Esophagus squamous epithelium (tissue), 5 donors: ENCODE measurements around the gene NTMT2. TPM values are rescaled to one million over a fixed set of nuclear protein-coding genes. Genes with fewer than 3 reads are reported as not detected.
"Not testable (repeated sequence)": the region's sequence is repeated elsewhere in the genome, so short reads cannot be mapped to it uniquely, and the experiment has no call there.

Source experiments
- DNase-seq: peaks from one replicate; lab custom pipeline; 2025; lab: John Stamatoyannopoulos, UW
- H3K27ac ChIP-seq, 4 donors: fragments of 200-600 bp; sonication (generic); one replicate each; pipeline ENCODE4 v1.5.1; 2016 to 2019; ENCODE audit warnings: mild to moderate bottlenecking in 1 of 4
- H3K27me3 ChIP-seq, 4 donors: fragments of 200-600 bp; sonication (generic); 1 replicate in 3 of 4; 2 replicates in 1 of 4; pipeline versions ENCODE4 v1.5.1 to v1.6.0; 2017 to 2021; ENCODE audit warnings: antibody characterized with exemption in 1 of 4
- H3K36me3 ChIP-seq, 3 donors: fragments of 200-600 bp; sonication (generic); one replicate each; pipeline ENCODE4 v1.5.1; 2016 to 2019
- H3K4me1 ChIP-seq, 3 donors: fragments of 200-600 bp; sonication (generic); one replicate each; pipeline ENCODE4 v1.5.1; 2017 to 2019
- H3K4me3 ChIP-seq, 4 donors: fragments of 200-600 bp; sonication (generic); 1 replicate in 3 of 4; 2 replicates in 1 of 4; pipeline ENCODE4 v1.5.1; 2016 to 2019; ENCODE audit warnings: mild to moderate bottlenecking in 2 of 4, moderate library complexity in 1 of 4
- H3K9me3 ChIP-seq, 3 donors: fragments of 200-600 bp; sonication (generic); one replicate each; pipeline ENCODE4 v1.5.1; 2016 to 2019
- CTCF ChIP-seq, 6 experiments: fragments of 450-650 bp in 4 of 6; fragments of 200-600 bp in 2 of 6; sonication (generic) in 2 of 6; IDR thresholded peaks; one replicate each; pipeline ENCODE4 v1.5.1; 2016 to 2019; ENCODE audit warnings: antibody characterized with exemption in 6 of 6, mild to moderate bottlenecking in 4 of 6, moderate library complexity in 4 of 6
- POLR2A ChIP-seq, 4 donors: fragments of 450-650 bp; IDR thresholded peaks; one replicate each; pipeline ENCODE4 v1.6.1; 2017; ENCODE audit warnings: antibody characterized with exemption in 4 of 4, mild to moderate bottlenecking in 4 of 4, moderate library complexity in 3 of 4
- WGBS, 2 donors: methylation state at CpG; one replicate each; pipeline ENCODE4 v1.1.5; 2018; 5-methylcytosine and 5-hydroxymethylcytosine counted together
- intact Hi-C: fragments of 100-400 bp; cut with DNase I; formaldehyde crosslinking; loops from one replicate; pipeline ENCODE4 v1.15.0; 2022
- total RNA-seq, 4 donors: library from RNA; depleted of rRNA; stranded (reverse); fragments of >200 nt; gene quantifications; one replicate each; pipeline ENCODE4 v1.1.0, GENCODE V29; 2016
- donor health status: DM: yes; HTN: yes; CAD: no.

The NTMT2 gene
- total RNA-seq, result not detected

- 36 to 43% methylated on average over 8 of the region's 8 CpGs for WGBS, 2 donors
- intact Hi-C loops, result no loop called here
- no peak for DNase-seq
- H3K36me3 ChIP-seq, result no peaks in the 10 kb centered on the region
- no peak within 1 kb of the TSS for H3K4me3 ChIP-seq
- no peaks in the 10 kb centered on the region for H3K9me3 ChIP-seq
- TF ChIP-seq CTCF (IDR thresholded peaks at IDR 0.05) (no peak), POLR2A (IDR thresholded peaks at IDR 0.05) (no peak)
- H3K27ac ChIP-seq, result no peak within 1 kb of the TSS
- H3K4me1 ChIP-seq, result no peaks in the 10 kb centered on the region
- no peaks in the 10 kb centered on the region for H3K27me3 ChIP-seq
Observed at GRCh38 chr1:170145770-170146676, at the start of gene NTMT2. Gene NTMT2, plus strand, starts transcription at chr1:170145959. Its CDS starts 149 bp downstream, at chr1:170146108.

- H3K36me3 ChIP-seq, result no peaks in the 10 kb centered on the region
- DNase-seq, result no peak
- no peak overlapping the region for H3K27ac ChIP-seq
- H3K4me1 ChIP-seq, result no peaks in the 10 kb centered on the region
- intact Hi-C loops, result no loop called here
- H3K9me3 ChIP-seq, result no peaks in the 10 kb centered on the region
- no peak overlapping the region for H3K4me3 ChIP-seq
- H3K27me3 ChIP-seq, result no peaks in the 10 kb centered on the region
- TF ChIP-seq POLR2A (IDR thresholded peaks at IDR 0.05) (no peak), CTCF (IDR thresholded peaks at IDR 0.05) (no peak)
Observed at GRCh38 chr1:170095976-170096748, 49.6 kb upstream of the NTMT2 start.

GRCh38 chr1:170096806-170097340 lies 48.9 kb upstream of the NTMT2 start:
- no peaks in the 10 kb centered on the region for H3K9me3 ChIP-seq
- intact Hi-C loops, result no loop called here
- no peaks in the 10 kb centered on the region for H3K27me3 ChIP-seq
- TF ChIP-seq POLR2A (IDR thresholded peaks at IDR 0.05), result no peak
- no peak for TF ChIP-seq CTCF (IDR thresholded peaks at IDR 0.05)
- H3K36me3 ChIP-seq, result no peaks in the 10 kb centered on the region
- no peak overlapping the region for H3K4me3 ChIP-seq
- H3K27ac ChIP-seq, result no peak overlapping the region
- DNase-seq, result no peak
- 48 to 59% methylated on average over 4 of the region's 4 CpGs for WGBS, 2 donors
- no peaks in the 10 kb centered on the region for H3K4me1 ChIP-seq

- no peaks in the 10 kb centered on the region for H3K9me3 ChIP-seq
- DNase-seq, result no peak
- H3K27me3 ChIP-seq, result no peaks in the 10 kb centered on the region
- TF ChIP-seq POLR2A (IDR thresholded peaks at IDR 0.05), result no peak
- no peak for TF ChIP-seq CTCF (IDR thresholded peaks at IDR 0.05)
- WGBS, 2 donors, result 11 to 21% methylated on average over 4 of the region's 4 CpGs
- H3K36me3 ChIP-seq, result no peaks in the 10 kb centered on the region
- no peaks in the 10 kb centered on the region for H3K4me1 ChIP-seq
- no peak overlapping the region for H3K4me3 ChIP-seq
- no peak overlapping the region for H3K27ac ChIP-seq
- intact Hi-C loops, result no loop called here
Observed at GRCh38 chr1:170097449-170097948, 48.3 kb upstream of the NTMT2 start.

GRCh38 chr1:170113140-170113539 lies 32.6 kb upstream of the NTMT2 start:
- H3K4me1 ChIP-seq, result not testable (repeated sequence)
- WGBS, 2 donors, result 67 to 97% methylated on average over 4 to 8 of the region's 8 CpGs

More at GRCh38 chr1:170113140-170113539, 32.6 kb upstream of the NTMT2 start:
- H3K27me3 ChIP-seq, H3K9me3 ChIP-seq, intact Hi-C loops, H3K4me3 ChIP-seq, DNase-seq, H3K36me3 ChIP-seq, H3K27ac ChIP-seq: not testable (repeated sequence)
